GM21528 (cell line): Measurements from ENCODE around the gene RBFOX1.

ENCODE experiments used
- ATAC-seq: cut with Tn5 transposase; IDR thresholded peaks from one replicate; pipeline ENCODE4 v1.9.1; 2021; ENCODE audit warnings: mild to moderate bottlenecking, moderate library complexity; ENCODE audit not compliant: unreplicated experiment, low FRiP score

The RBFOX1 gene

GRCh38 chr16:7638306-7638705 is 305.7 kb downstream of the RBFOX1 start:
- no peak for ATAC-seq

DNA sequence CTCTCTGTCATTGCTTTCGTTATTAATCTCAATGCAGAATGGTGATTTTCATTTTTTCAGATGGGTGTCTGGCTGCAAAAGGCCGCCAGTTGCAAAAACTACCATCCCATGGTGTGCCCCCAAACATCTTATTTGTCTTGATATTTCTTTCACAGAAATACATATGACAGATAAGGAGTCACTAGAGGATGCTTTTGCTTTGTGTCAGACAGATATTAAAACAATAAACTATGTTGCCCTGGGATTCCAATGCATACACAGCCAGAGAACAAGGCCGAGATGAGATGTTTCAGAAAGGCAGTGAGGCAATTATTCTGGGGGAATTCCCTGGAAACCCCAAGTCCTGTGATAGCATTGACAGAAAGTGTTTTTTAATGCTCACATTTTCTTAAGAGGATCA is 307.7 kb downstream of the RBFOX1 start:
- no peak for ATAC-seq

DNA sequence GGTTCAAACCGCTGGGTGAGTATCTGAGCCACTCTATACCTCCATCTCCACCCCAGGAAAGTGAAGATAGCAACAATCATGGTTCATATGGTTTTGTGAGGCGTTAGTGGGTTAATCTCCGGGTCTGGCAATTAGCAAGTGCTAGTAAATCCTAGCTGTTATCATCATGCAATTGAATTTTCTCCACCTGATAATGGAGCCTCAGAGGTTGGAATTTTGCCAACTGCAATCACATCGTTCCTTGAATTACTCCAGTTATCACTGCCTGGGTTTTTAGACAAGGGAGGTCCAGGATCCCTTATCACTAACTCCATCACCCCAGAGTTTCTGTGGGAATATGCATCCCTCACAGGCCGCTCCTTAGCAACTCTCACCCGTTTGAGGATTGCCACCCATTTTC is 311.5 kb downstream of the RBFOX1 start:
- no peak for ATAC-seq

- ATAC-seq = no peak
Measured at GRCh38 chr16:7644811-7645210, 312.2 kb downstream of the RBFOX1 start.

DNA sequence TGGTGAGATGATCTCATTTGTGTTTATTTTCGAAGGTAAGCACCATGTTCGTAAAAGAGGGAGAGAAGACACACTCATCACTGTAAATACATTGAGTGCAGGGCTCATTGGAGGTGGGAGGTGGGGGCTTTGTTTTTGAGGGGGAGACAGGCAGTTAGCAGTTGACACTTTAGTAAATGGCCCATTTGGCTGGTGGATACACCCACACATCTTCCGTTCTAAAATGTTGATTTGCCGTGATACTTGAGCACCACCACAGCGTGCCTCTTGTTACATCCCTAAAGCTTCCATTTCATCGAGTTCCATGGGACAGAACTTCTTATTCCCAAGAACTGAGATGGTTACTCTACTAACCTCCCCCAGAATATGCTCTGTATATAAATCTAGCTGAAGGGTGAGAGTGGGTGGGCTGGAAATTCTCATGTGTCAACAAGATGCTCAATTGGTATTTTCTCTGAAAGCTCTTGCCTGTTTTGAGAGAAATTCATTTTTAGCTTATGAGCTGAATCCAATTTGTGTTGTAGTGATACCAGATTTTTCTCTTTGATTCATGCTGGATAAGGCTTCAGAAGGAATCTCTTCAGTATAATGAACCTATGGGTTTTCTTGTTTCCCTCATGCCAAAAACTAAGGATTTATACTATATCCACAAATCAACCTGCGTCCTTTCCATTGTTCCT is 314.3 kb downstream of the RBFOX1 start:
- no peak for ATAC-seq

DNA sequence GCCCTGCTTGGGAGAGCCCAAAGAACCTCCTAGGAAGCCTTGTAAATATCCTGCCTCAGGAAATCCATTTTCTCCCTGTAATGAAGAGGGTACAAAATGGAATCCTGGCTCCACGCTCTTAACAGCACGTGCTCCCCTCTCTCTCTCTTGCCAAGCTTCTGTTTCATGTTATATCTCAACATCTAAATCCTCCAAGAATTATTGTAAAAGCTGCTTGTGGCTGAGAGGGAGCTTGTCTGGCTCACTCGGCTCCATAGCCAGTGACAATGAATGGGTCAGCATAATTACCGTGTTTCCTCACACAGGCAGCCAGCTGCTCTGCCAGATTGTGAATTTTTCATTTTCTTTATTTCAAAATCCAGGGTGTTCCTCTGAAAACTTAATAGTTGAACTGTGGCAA is 317.8 kb downstream of the RBFOX1 start:
- no peak for ATAC-seq

DNA sequence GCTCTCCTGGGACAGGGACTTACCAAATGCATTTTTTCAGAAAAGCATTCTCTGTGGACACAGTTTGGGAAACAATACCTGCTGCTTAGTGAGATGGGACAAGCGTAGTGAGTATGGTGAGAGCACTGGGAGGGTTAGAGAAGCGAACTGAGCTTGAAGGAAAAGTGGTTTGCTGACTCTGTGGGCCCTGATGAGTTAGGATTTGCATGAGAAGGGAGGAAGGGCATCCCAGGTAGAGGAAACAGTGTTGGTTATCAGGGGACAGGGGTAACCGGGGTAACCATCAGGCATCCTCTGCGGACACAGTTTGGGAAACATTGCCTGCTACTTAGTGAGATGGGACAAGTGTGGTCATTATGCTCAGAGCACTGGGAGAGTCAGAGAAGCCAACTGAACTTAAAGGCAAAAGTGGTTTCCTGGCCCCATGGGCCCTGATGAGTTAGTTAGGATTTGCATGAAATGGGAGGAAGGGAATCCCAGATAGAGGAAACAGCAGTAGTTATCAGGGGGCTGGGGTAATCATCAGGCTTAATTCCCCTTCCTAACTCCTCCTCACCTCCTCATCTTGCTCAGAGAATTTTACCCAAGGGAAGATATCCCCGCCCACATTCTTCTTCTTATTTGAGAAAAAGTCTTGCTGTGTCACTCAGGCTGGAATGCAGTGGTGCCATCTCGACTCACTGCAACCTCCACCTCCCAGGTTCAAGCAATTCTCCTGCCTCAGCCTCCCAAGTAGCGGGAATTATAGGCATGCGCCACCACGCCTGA is 319.3 kb downstream of the RBFOX1 start:
- no peak for ATAC-seq

DNA sequence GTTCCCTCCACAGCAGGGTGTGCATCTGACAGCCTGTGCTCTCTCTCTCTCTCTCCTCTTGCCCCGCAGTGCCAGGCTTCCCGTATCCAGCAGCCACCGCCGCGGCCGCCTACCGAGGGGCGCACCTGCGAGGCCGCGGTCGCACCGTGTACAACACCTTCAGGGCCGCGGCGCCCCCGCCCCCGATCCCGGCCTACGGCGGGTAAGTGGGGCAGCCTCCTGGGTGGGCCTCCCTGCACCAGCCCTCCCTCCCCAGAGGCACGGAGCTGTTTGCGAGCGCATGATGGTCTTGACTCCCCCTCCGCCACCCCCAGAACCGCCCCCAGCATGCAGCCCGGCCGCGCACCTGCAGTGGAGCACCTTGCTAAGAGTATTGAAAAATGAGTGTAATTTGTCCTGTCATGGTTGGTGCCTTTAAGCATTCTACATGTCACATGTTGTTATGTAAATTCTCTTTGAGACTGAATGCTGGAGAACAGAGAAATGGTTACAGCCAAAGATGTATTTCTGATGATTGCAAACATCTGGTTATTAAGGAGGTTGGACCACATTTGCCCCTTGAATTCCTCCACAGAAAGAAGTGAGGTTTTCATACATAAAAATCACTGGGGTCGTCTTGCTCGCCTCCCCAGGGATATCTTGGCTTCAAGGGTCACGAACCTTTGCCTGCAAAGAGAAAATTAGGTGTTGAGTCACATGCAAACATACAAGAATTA is 321.3 kb downstream of the RBFOX1 start:
- no peak for ATAC-seq

- no peak for ATAC-seq
Measured at GRCh38 chr16:7675628-7676027, 343.0 kb downstream of the RBFOX1 start.

DNA sequence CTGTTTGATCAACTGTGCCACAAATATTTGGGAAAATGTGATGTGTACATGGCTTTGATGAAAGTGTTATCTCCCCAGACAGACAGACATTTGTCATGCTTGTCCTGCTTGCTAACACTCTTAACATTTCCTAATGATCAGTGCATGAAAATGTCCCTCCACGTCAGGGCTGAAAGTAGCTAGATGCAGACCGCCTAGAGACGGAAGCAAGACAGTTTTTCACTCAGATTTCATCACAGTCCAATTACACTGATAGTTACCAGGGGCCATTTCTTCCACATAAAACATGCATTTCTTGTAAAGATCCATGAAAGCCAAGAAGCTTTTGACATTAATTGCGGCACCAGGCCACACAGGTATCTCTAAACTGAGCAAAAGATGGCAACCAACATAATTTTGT is 347.7 kb downstream of the RBFOX1 start:
- no peak for ATAC-seq

DNA sequence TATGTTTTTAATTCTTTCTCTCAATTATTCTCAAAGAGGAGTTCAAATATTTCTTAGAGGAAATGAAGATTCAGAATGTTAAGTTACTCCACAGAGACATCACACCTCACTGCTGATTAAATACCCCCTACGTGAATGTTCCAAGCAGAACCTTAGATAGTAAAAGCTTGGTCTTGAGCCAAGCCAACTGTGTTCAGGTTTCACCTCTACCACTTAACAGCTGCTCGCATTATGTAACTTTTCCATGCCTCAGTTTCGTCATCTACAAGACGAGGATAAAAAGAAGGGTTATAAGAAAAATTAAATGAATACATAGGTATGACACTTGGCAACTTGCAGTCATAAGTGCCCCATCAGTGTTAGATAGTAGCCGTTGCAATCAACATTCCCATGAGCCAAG is 356.2 kb downstream of the RBFOX1 start:
- ATAC-seq = no peak

- no peak for ATAC-seq
Measured at GRCh38 chr16:7689234-7689633, 356.6 kb downstream of the RBFOX1 start.

GRCh38 chr16:7691533-7691932 is 358.9 kb downstream of the RBFOX1 start:
- ATAC-seq = no peak

- no peak for ATAC-seq
Measured at GRCh38 chr16:7703672-7704071, 371.0 kb downstream of the RBFOX1 start.

DNA sequence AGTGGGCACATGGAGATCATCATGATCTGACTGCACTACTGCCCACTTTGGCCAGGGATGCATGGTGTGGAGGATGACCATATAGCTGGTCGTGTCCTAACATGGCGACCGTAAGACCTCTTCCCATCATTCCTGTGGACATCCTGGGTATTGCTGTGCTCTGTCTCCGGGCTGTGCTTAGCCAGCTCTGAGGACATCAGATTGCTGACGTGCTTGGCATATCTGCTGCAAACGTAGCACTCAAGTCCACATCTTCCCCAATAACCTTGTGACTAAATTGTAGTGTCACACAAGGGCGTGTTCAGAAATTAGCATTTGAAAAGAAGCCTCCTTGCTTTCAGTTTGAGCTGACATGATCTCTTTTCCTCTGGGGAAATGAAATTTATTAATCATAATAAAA is 373.2 kb downstream of the RBFOX1 start:
- no peak for ATAC-seq

- ATAC-seq = no peak
Measured at GRCh38 chr16:7709186-7709585, 376.5 kb downstream of the RBFOX1 start.

GRCh38 chr16:7713244-7713643 is 380.6 kb downstream of the RBFOX1 start:
- ATAC-seq = no peak

GRCh38 chr16:7714775-7715174 is 382.1 kb downstream of the RBFOX1 start:
- no peak for ATAC-seq

DNA sequence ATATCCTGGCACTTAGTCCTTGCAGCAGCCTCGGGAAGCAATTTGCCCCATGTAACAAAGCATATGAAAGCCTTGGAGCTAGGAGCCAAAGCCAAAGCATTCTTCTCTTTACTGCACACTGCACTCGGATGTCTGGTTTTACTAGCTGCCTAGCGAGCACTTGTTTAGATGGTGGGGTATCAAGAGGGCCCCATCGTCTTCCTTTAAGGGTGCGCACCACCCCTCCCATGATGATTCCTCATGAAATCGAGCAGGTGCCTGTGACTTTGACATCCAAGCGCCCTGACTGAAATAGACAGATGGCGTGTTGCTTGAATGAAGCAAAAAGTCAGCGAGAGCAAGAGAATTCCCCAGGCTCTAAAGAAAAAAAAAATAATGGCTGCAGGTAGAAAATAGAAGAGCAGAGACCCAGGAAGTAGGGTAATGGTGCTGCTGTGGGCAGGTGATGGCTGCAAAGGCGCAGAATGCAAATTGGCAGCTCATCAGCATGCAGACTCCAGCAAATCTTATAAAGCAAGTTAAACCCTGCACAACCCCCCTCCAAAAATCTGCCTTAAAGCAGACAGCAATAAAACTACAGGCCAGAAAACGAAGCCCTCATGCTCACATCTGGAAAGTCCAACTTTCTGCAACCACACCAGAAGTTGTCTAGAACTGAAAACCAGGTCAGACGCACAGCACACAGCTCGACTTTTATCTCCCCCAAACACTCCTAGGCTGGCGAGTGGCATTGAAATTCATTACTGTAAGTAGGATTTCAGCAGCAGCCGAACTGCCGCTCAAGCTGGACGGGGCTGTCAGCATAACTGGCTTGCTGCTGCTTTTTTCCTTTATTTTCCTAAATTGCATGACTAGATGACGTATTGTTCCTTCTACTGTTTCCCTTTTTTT is 384.3 kb downstream of the RBFOX1 start:
- no peak for ATAC-seq

GRCh38 chr16:7722761-7723160 is 390.1 kb downstream of the RBFOX1 start:
- ATAC-seq = no peak

DNA sequence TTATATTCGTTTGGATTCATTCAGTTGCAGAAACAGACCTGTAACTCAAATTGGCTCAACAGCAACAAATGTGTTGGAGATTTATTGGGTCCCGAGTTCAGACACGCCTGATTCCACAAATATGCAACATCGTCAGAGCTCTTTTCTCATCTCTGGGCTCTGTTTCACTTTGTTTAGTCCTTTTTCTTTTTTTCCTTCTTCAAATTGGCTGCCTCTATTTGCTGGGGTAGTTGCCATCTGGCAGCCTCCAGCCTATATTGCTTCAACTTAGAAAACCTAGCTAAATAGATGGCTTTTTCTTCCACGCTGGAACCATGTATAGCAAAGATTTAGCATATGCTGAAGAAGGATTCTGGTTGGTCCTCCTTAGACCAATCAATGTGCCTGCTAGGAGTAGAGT is 398.5 kb downstream of the RBFOX1 start:
- ATAC-seq = no peak
